Upper lobe of left lung (tissue), 4 donors: ENCODE measurements around the gene MDN1.

Experiments used
- POLR2A ChIP-seq, 4 donors: fragments of 450-650 bp; IDR thresholded peaks; one replicate each; pipeline ENCODE4 v1.5.1; 2016 to 2017; ENCODE audit warnings: antibody characterized with exemption in 4 of 4, mild to moderate bottlenecking in 2 of 4
- POLR2AphosphoS5 ChIP-seq, 2 donors: sonication (generic); formaldehyde crosslinking; IDR thresholded peaks; one replicate each; pipeline ENCODE4 v1.5.1; 2017; ENCODE audit warnings: antibody characterized with exemption in 2 of 2
- TF ChIP-seq, protein P1 (sequence below), 6 experiments: fragments of 450-650 bp in 4 of 6; fragments of 200-600 bp in 2 of 6; sonication (generic) in 2 of 6; IDR thresholded peaks; one replicate each; pipeline ENCODE4 v1.5.1; 2016 to 2019; ENCODE audit warnings: antibody characterized with exemption in 6 of 6

GRCh38 chr6:89826029-89826528 lies 6.5 kb upstream of the MDN1 start:
- TF ChIP-seq, protein P1, sequence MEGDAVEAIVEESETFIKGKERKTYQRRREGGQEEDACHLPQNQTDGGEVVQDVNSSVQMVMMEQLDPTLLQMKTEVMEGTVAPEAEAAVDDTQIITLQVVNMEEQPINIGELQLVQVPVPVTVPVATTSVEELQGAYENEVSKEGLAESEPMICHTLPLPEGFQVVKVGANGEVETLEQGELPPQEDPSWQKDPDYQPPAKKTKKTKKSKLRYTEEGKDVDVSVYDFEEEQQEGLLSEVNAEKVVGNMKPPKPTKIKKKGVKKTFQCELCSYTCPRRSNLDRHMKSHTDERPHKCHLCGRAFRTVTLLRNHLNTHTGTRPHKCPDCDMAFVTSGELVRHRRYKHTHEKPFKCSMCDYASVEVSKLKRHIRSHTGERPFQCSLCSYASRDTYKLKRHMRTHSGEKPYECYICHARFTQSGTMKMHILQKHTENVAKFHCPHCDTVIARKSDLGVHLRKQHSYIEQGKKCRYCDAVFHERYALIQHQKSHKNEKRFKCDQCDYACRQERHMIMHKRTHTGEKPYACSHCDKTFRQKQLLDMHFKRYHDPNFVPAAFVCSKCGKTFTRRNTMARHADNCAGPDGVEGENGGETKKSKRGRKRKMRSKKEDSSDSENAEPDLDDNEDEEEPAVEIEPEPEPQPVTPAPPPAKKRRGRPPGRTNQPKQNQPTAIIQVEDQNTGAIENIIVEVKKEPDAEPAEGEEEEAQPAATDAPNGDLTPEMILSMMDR (IDR thresholded peaks at IDR 0.05) = no peak
- TF ChIP-seq POLR2A (IDR thresholded peaks at IDR 0.05) = no peak
- TF ChIP-seq POLR2AphosphoS5 (IDR thresholded peaks at IDR 0.05) = no peak
